HepG2 (cell line): ENCODE data around the gene OTUD6A. TPM values are rescaled to one million over a fixed set of nuclear protein-coding genes. Genes with fewer than 3 reads are reported as not detected.

Experiments
- ATAC-seq: fragments of 200-7000 bp; cut with Tn5 transposase; 3 replicates; pipeline ENCODE4 v1.9.1; 2020; ENCODE audit warnings: mild to moderate bottlenecking, moderate library complexity
- BruUV-seq: library from RNA; stranded (reverse); fragments of 400-500 nt; replicated peaks from 2 replicates; lab custom pipeline; 2021; lab: Mats Ljungman, UMichigan
- CTCF ChIA-PET: fragments of 300-600 bp; formaldehyde crosslinking; extraction: SDS; loops from one replicate; lab custom pipeline; 2021; ENCODE audit warnings: low total read pairs, inconsistent platforms, low intra/inter-chr PET ratio; lab: Yijun Ruan, JAX
- POLR2A ChIA-PET: fragments of 350-600 bp; sonication (Branson Sonifier 250); formaldehyde crosslinking; loops from one replicate; lab custom pipeline; 2020; ENCODE audit warnings: antibody characterized with exemption, inconsistent platforms; lab: Yijun Ruan, JAX
- DNase-seq: peaks from one replicate; pipeline ENCODE4 v3.0.0-alpha.2; 2015; ENCODE audit warnings: low spot score
- FAIRE-seq: peaks from 3 replicates; lab custom pipeline; 2011; peaks lifted over from hg19 to GRCh38; lab: Jason Lieb, UNC
- H2AFZ ChIP-seq: one replicate; pipeline ENCODE4 v1.6.1; 2011; ENCODE audit warnings: low read length, inconsistent platforms
- H3K27ac ChIP-seq: fragments of 300-600 bp; 3 replicates; pipeline ENCODE4 v1.8.0; 2011; ENCODE audit warnings: mixed run types, mild to moderate bottlenecking, mixed read lengths, low read length, inconsistent platforms; ENCODE audit not compliant: insufficient read depth; ENCODE audit errors: extremely low read length
- H3K27me3 ChIP-seq, 2 experiments: fragments of 200-600 bp in 1 of 2; 2 replicates in 1 of 2; 3 replicates in 1 of 2; pipeline versions ENCODE4 v1.6.0 to v1.8.0; 2011; ENCODE audit warnings: low read length in 2 of 2, mild to moderate bottlenecking in 2 of 2, moderate library complexity in 2 of 2, inconsistent platforms in 1 of 2; ENCODE audit not compliant: insufficient read depth in 2 of 2, control insufficient read depth in 1 of 2
- H3K36me3 ChIP-seq, 2 experiments: fragments of 200-600 bp in 1 of 2; replicated peaks in 1 of 2; 2 replicates in 1 of 2; 3 replicates in 1 of 2; pipeline versions ENCODE4 v1.5.1 to v1.8.0; 2011; ENCODE audit warnings: low read length in 2 of 2, inconsistent platforms in 1 of 2; ENCODE audit not compliant: insufficient read depth in 2 of 2, control insufficient read depth in 1 of 2
- H3K4me1 ChIP-seq: 2 replicates; pipeline ENCODE4 v1.5.1; 2012; ENCODE audit warnings: low read length, inconsistent platforms; ENCODE audit not compliant: insufficient read depth
- H3K4me2 ChIP-seq: 2 replicates; pipeline ENCODE4 v1.6.0; 2011; ENCODE audit warnings: low read depth, low read length, inconsistent platforms
- H3K4me3 ChIP-seq, 3 experiments: fragments of 200-600 bp in 1 of 3; sonication (generic), shearing (Covaris generic) in 1 of 3; replicated peaks in 1 of 3; 2 replicates each; pipeline ENCODE4 v1.5.1; 2011 to 2016; ENCODE audit warnings: low read length in 3 of 3, inconsistent platforms in 2 of 3, low read depth in 2 of 3, mild to moderate bottlenecking in 2 of 3, control low read depth in 1 of 3, mixed read lengths in 1 of 3; ENCODE audit not compliant: insufficient read depth in 1 of 3
- H3K79me2 ChIP-seq: one replicate; pipeline ENCODE4 v1.6.1; 2011; ENCODE audit warnings: low read length, inconsistent platforms; ENCODE audit not compliant: insufficient read depth
- H3K9ac ChIP-seq: 2 replicates; pipeline ENCODE4 v1.6.0; 2011; ENCODE audit warnings: mild to moderate bottlenecking, low read depth, low read length, inconsistent platforms; ENCODE audit not compliant: insufficient read depth
- H3K9me3 ChIP-seq: 2 replicates; pipeline ENCODE4 v1.5.1; 2012; ENCODE audit warnings: mild to moderate bottlenecking, low read length
- H4K20me1 ChIP-seq: 2 replicates; pipeline ENCODE4 v1.6.0; 2011; ENCODE audit warnings: inconsistent platforms, mild to moderate bottlenecking, low read length, moderate library complexity; ENCODE audit not compliant: insufficient read depth
- EP300 ChIP-seq, 3 experiments: sonication (generic) in 1 of 3; formaldehyde crosslinking in 1 of 3; IDR thresholded peaks; 2 replicates each; pipeline versions ENCODE4 v1.5.1 to v1.6.1; 2011 to 2020; ENCODE audit warnings: low read depth in 2 of 3, low read length in 2 of 3, borderline replicate concordance in 1 of 3, improper control_type of control experiment in 1 of 3, mild to moderate bottlenecking in 1 of 3, missing genetic modification reagents in 1 of 3, moderate library complexity in 1 of 3
- TEAD3 ChIP-seq: optimal IDR thresholded peaks from 2 replicates; pipeline ENCODE3; 2016; ENCODE audit warnings: borderline replicate concordance
- ZKSCAN1 ChIP-seq: fragments of 150-350 bp; IDR thresholded peaks from 2 replicates; pipeline ENCODE4 v1.6.1; 2014; ENCODE audit warnings: low read length
- ZNF30 ChIP-seq: sonication (generic); formaldehyde crosslinking; IDR thresholded peaks from 2 replicates; pipeline ENCODE4 v1.5.0; 2020; ENCODE audit warnings: mild to moderate bottlenecking, missing genetic modification reagents
- ZNF468 ChIP-seq: sonication (generic); formaldehyde crosslinking; IDR thresholded peaks from 2 replicates; pipeline ENCODE4 v1.8.0; 2022; ENCODE audit warnings: mild to moderate bottlenecking, moderate library complexity, missing genetic modification reagents
- ZNF501 ChIP-seq: sonication (generic); formaldehyde crosslinking; IDR thresholded peaks from 2 replicates; pipeline ENCODE4 v1.5.1; 2020; ENCODE audit warnings: mild to moderate bottlenecking, moderate library complexity, missing genetic modification reagents
- ZNF546 ChIP-seq: sonication (generic); formaldehyde crosslinking; conservative IDR thresholded peaks from 2 replicates; pipeline ENCODE4 v1.8.1; 2023; ENCODE audit warnings: mild to moderate bottlenecking, missing genetic modification reagents
- ZNF562 ChIP-seq: sonication (generic); formaldehyde crosslinking; IDR thresholded peaks from 2 replicates; pipeline ENCODE4 v1.8.0; 2022; ENCODE audit warnings: missing genetic modification reagents, borderline replicate concordance
- WGBS: methylation state at CpG from one replicate; pipeline ENCODE4 v1.1.6; 2017; ENCODE audit warnings: low lambda C conversion rate; 5-methylcytosine and 5-hydroxymethylcytosine counted together
- in situ Hi-C: cut with HindIII; loops from 2 replicates; pipeline ENCODE4 v1.10.0; 2017; ENCODE audit warnings: low pct_unique_long_range_greater_than_20kb; ENCODE audit not compliant: extremely low pct_ligation_motif_present
- intact Hi-C: fragments of 100-400 bp; cut with micrococcal nuclease; formaldehyde crosslinking; loops from one replicate; pipeline ENCODE4 v1.10.0; 2022; ENCODE audit not compliant: unreplicated experiment
- polyA plus RNA-seq, 8 experiments: library from polyadenylated mRNA; depleted of rRNA in 3 of 8; stranded (reverse) in 7 of 8; unstranded in 1 of 8; fragments of >200 nt; fragmentation: Illumina TruSeq in 4 of 8; extraction: Trizol in 4 of 8; gene quantifications; 2 replicates each; pipeline versions ENCODE4 v1.2.1 to v1.2.3, GENCODE V29; 2011 to 2016; ENCODE audit warnings: low read depth in 4 of 8, missing spikeins in 1 of 8, mixed read lengths in 1 of 8; ENCODE audit not compliant: insufficient read depth in 1 of 8
- total RNA-seq, 5 experiments: library from RNA; depleted of rRNA; stranded (reverse); fragments of >200 nt; fragmentation: Illumina TruSeq; extraction: Trizol; gene quantifications; 2 replicates each; pipeline ENCODE4 v1.2.3, GENCODE V29; 2016; ENCODE audit warnings: low read depth in 1 of 5
- TF ChIP-seq, protein P1 (sequence below): sonication (generic); formaldehyde crosslinking; IDR thresholded peaks from 2 replicates; pipeline ENCODE4 v1.5.1; 2020; ENCODE audit warnings: missing genetic modification reagents, mild to moderate bottlenecking, borderline replicate concordance
- TF ChIP-seq, protein P2 (sequence below): IDR thresholded peaks from 2 replicates; pipeline ENCODE4 v1.4.0; 2020; ENCODE audit warnings: mild to moderate bottlenecking, missing genetic modification reagents

Gene OTUD6A
- total and polyA plus RNA-seq, 2 of the 13 experiments (the other 11 are each of a cell fraction or from before 2014, with no cell fraction given): not detected

GRCh38 chrX:70087857-70088630, 25.8 kb downstream of the OTUD6A start:
- POLR2A ChIA-PET: no interaction called here
- H3K27me3 ChIP-seq: no peaks in the 10 kb centered on the region
- no peak overlapping the region for H3K9ac ChIP-seq
- BruUV-seq: no TSS peak
- no peak overlapping the region for H3K27ac ChIP-seq
- H3K4me3 ChIP-seq: no peak overlapping the region
- CTCF ChIA-PET: no interaction called here
- H4K20me1 ChIP-seq: no peaks in the 10 kb centered on the region
- FAIRE-seq: no peak
- no peaks in the 10 kb centered on the region for H3K4me1 ChIP-seq
- no peak overlapping the region for H3K4me2 ChIP-seq
- H2AFZ ChIP-seq: no peak overlapping the region
- H3K9me3 ChIP-seq: no peaks in the 10 kb centered on the region
- no peak for TF ChIP-seq ZNF468
- TF ChIP-seq, protein P1, sequence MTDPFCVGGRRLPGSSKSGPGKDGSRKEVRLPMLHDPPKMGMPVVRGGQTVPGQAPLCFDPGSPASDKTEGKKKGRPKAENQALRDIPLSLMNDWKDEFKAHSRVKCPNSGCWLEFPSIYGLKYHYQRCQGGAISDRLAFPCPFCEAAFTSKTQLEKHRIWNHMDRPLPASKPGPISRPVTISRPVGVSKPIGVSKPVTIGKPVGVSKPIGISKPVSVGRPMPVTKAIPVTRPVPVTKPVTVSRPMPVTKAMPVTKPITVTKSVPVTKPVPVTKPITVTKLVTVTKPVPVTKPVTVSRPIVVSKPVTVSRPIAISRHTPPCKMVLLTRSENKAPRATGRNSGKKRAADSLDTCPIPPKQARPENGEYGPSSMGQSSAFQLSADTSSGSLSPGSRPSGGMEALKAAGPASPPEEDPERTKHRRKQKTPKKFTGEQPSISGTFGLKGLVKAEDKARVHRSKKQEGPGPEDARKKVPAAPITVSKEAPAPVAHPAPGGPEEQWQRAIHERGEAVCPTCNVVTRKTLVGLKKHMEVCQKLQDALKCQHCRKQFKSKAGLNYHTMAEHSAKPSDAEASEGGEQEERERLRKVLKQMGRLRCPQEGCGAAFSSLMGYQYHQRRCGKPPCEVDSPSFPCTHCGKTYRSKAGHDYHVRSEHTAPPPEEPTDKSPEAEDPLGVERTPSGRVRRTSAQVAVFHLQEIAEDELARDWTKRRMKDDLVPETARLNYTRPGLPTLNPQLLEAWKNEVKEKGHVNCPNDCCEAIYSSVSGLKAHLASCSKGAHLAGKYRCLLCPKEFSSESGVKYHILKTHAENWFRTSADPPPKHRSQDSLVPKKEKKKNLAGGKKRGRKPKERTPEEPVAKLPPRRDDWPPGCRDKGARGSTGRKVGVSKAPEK (CRISPR knock-in tag): no peak
- no peak for TF ChIP-seq EP300 (IDR thresholded peaks at IDR 0.05; ENCODE audit: low read depth in 2 of 2, low read length in 2 of 2)
- no peak for TF ChIP-seq EP300 (CRISPR knock-in tag; IDR thresholded peaks at IDR 0.05; ENCODE audit: borderline replicate concordance)
- no peak for TF ChIP-seq ZNF546 (CRISPR knock-in tag)
- TF ChIP-seq, protein P2, sequence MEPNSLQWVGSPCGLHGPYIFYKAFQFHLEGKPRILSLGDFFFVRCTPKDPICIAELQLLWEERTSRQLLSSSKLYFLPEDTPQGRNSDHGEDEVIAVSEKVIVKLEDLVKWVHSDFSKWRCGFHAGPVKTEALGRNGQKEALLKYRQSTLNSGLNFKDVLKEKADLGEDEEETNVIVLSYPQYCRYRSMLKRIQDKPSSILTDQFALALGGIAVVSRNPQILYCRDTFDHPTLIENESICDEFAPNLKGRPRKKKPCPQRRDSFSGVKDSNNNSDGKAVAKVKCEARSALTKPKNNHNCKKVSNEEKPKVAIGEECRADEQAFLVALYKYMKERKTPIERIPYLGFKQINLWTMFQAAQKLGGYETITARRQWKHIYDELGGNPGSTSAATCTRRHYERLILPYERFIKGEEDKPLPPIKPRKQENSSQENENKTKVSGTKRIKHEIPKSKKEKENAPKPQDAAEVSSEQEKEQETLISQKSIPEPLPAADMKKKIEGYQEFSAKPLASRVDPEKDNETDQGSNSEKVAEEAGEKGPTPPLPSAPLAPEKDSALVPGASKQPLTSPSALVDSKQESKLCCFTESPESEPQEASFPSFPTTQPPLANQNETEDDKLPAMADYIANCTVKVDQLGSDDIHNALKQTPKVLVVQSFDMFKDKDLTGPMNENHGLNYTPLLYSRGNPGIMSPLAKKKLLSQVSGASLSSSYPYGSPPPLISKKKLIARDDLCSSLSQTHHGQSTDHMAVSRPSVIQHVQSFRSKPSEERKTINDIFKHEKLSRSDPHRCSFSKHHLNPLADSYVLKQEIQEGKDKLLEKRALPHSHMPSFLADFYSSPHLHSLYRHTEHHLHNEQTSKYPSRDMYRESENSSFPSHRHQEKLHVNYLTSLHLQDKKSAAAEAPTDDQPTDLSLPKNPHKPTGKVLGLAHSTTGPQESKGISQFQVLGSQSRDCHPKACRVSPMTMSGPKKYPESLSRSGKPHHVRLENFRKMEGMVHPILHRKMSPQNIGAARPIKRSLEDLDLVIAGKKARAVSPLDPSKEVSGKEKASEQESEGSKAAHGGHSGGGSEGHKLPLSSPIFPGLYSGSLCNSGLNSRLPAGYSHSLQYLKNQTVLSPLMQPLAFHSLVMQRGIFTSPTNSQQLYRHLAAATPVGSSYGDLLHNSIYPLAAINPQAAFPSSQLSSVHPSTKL (CRISPR knock-in tag): no peak
- no peak for TF ChIP-seq ZNF562 (CRISPR knock-in tag)
- TF ChIP-seq TEAD3 (CRISPR knock-in tag): no peak
- no peak for TF ChIP-seq ZNF30 (CRISPR knock-in tag)
- TF ChIP-seq ZKSCAN1: no peak
- TF ChIP-seq ZNF501: no peak
- intact Hi-C loops: no loop called here
- in situ Hi-C loops: no loop called here
- 33% methylated on average over 6 of the region's 11 CpGs for WGBS
- no peak for DNase-seq
- no peak for ATAC-seq
- H3K36me3 ChIP-seq: no peaks in the 10 kb centered on the region
- H3K79me2 ChIP-seq: no peaks in the 10 kb centered on the region
